HepG2 (cell line): ENCODE measurements around the gene ASIC5. TPM values are rescaled to one million over a fixed set of nuclear protein-coding genes. Genes with fewer than 3 reads are reported as not detected.

Source experiments
- ATAC-seq: fragments of 200-7000 bp; cut with Tn5 transposase; 3 replicates; pipeline ENCODE4 v1.9.1; 2020; ENCODE audit warnings: mild to moderate bottlenecking, moderate library complexity
- BruUV-seq: library from RNA; stranded (reverse); fragments of 400-500 nt; replicated peaks from 2 replicates; lab custom pipeline; 2021; lab: Mats Ljungman, UMichigan
- CTCF ChIA-PET: fragments of 300-600 bp; formaldehyde crosslinking; extraction: SDS; loops from one replicate; lab custom pipeline; 2021; ENCODE audit warnings: low total read pairs, inconsistent platforms, low intra/inter-chr PET ratio; lab: Yijun Ruan, JAX
- POLR2A ChIA-PET: fragments of 350-600 bp; sonication (Branson Sonifier 250); formaldehyde crosslinking; loops from one replicate; lab custom pipeline; 2020; ENCODE audit warnings: antibody characterized with exemption, inconsistent platforms; lab: Yijun Ruan, JAX
- DNase-seq: peaks from one replicate; pipeline ENCODE4 v3.0.0-alpha.2; 2015; ENCODE audit warnings: low spot score
- FAIRE-seq: peaks from 3 replicates; lab custom pipeline; 2011; peaks lifted over from hg19 to GRCh38; lab: Jason Lieb, UNC
- H2AFZ ChIP-seq: one replicate; pipeline ENCODE4 v1.6.1; 2011; ENCODE audit warnings: low read length, inconsistent platforms
- H3K27ac ChIP-seq: fragments of 300-600 bp; 3 replicates; pipeline ENCODE4 v1.8.0; 2011; ENCODE audit warnings: mixed run types, mild to moderate bottlenecking, mixed read lengths, low read length, inconsistent platforms; ENCODE audit not compliant: insufficient read depth; ENCODE audit errors: extremely low read length
- H3K27me3 ChIP-seq, 2 experiments: fragments of 200-600 bp in 1 of 2; 2 replicates in 1 of 2; 3 replicates in 1 of 2; pipeline versions ENCODE4 v1.6.0 to v1.8.0; 2011; ENCODE audit warnings: low read length in 2 of 2, mild to moderate bottlenecking in 2 of 2, moderate library complexity in 2 of 2, inconsistent platforms in 1 of 2; ENCODE audit not compliant: insufficient read depth in 2 of 2, control insufficient read depth in 1 of 2
- H3K36me3 ChIP-seq, 2 experiments: fragments of 200-600 bp in 1 of 2; replicated peaks in 1 of 2; 2 replicates in 1 of 2; 3 replicates in 1 of 2; pipeline versions ENCODE4 v1.5.1 to v1.8.0; 2011; ENCODE audit warnings: low read length in 2 of 2, inconsistent platforms in 1 of 2; ENCODE audit not compliant: insufficient read depth in 2 of 2, control insufficient read depth in 1 of 2
- H3K4me1 ChIP-seq: 2 replicates; pipeline ENCODE4 v1.5.1; 2012; ENCODE audit warnings: low read length, inconsistent platforms; ENCODE audit not compliant: insufficient read depth
- H3K4me2 ChIP-seq: 2 replicates; pipeline ENCODE4 v1.6.0; 2011; ENCODE audit warnings: low read depth, low read length, inconsistent platforms
- H3K4me3 ChIP-seq, 3 experiments: fragments of 200-600 bp in 1 of 3; sonication (generic), shearing (Covaris generic) in 1 of 3; replicated peaks in 1 of 3; 2 replicates each; pipeline ENCODE4 v1.5.1; 2011 to 2016; ENCODE audit warnings: low read length in 3 of 3, inconsistent platforms in 2 of 3, low read depth in 2 of 3, mild to moderate bottlenecking in 2 of 3, control low read depth in 1 of 3, mixed read lengths in 1 of 3; ENCODE audit not compliant: insufficient read depth in 1 of 3
- H3K79me2 ChIP-seq: one replicate; pipeline ENCODE4 v1.6.1; 2011; ENCODE audit warnings: low read length, inconsistent platforms; ENCODE audit not compliant: insufficient read depth
- H3K9ac ChIP-seq: 2 replicates; pipeline ENCODE4 v1.6.0; 2011; ENCODE audit warnings: mild to moderate bottlenecking, low read depth, low read length, inconsistent platforms; ENCODE audit not compliant: insufficient read depth
- H3K9me3 ChIP-seq: 2 replicates; pipeline ENCODE4 v1.5.1; 2012; ENCODE audit warnings: mild to moderate bottlenecking, low read length
- H4K20me1 ChIP-seq: 2 replicates; pipeline ENCODE4 v1.6.0; 2011; ENCODE audit warnings: inconsistent platforms, mild to moderate bottlenecking, low read length, moderate library complexity; ENCODE audit not compliant: insufficient read depth
- FOXJ3 ChIP-seq: sonication (generic); formaldehyde crosslinking; IDR thresholded peaks from 2 replicates; pipeline ENCODE4 v1.4.0; 2020; ENCODE audit warnings: missing genetic modification reagents, mild to moderate bottlenecking, borderline replicate concordance
- FOXP1 ChIP-seq, 2 experiments: fragments of 450-650 bp in 1 of 2; IDR thresholded peaks; 2 replicates each; pipeline ENCODE4 v1.6.1; 2017 to 2018; ENCODE audit warnings: antibody characterized with exemption in 1 of 2
- GABPB1 ChIP-seq: IDR thresholded peaks from 2 replicates; pipeline ENCODE4 v1.6.1; 2016; ENCODE audit warnings: mild to moderate bottlenecking, missing genetic modification reagents, moderate library complexity, missing compliant biosample characterization
- JDP2 ChIP-seq: sonication (generic); formaldehyde crosslinking; IDR thresholded peaks from 2 replicates; pipeline ENCODE4 v1.8.1; 2022; ENCODE audit warnings: missing genetic modification reagents, borderline replicate concordance
- KLF11 ChIP-seq: IDR thresholded peaks from 2 replicates; pipeline ENCODE4 v1.6.1; 2016; ENCODE audit warnings: missing compliant biosample characterization
- MAFF ChIP-seq: IDR thresholded peaks from 2 replicates; pipeline ENCODE4 v1.6.1; 2011; ENCODE audit warnings: low read depth, low read length, improper control_type of control experiment
- MAFK ChIP-seq, 2 experiments: IDR thresholded peaks in 1 of 2; conservative IDR thresholded peaks in 1 of 2; 2 replicates each; pipeline ENCODE4 v1.6.1; 2011; ENCODE audit warnings: improper control_type of control experiment in 2 of 2, low read length in 2 of 2
- PCBP1 ChIP-seq: fragments of 200-400 bp; formaldehyde crosslinking; IDR thresholded peaks from 2 replicates; pipeline ENCODE4 v1.6.1; 2017; ENCODE audit warnings: mild to moderate bottlenecking, low read depth, low read length, borderline replicate concordance
- SMARCE1 ChIP-seq: fragments of 450-650 bp; IDR thresholded peaks from 2 replicates; pipeline ENCODE4 v1.6.1; 2017; ENCODE audit warnings: borderline replicate concordance
- SP1 ChIP-seq, 2 experiments: fragments of 450-650 bp in 1 of 2; sonication (generic) in 1 of 2; formaldehyde crosslinking in 1 of 2; IDR thresholded peaks; 2 replicates each; pipeline versions ENCODE4 v1.4.0 to v1.6.1; 2016 to 2020; ENCODE audit warnings: missing genetic modification reagents in 1 of 2
- STAG1 ChIP-seq: sonication (generic); formaldehyde crosslinking; IDR thresholded peaks from 2 replicates; pipeline ENCODE4 v1.4.0; 2020; ENCODE audit warnings: missing genetic modification reagents
- ZC3H4 ChIP-seq: sonication (generic); formaldehyde crosslinking; IDR thresholded peaks from 2 replicates; pipeline ENCODE4 v1.4.0; 2020; ENCODE audit warnings: missing genetic modification reagents, borderline replicate concordance
- ZNF3 ChIP-seq: IDR thresholded peaks from 2 replicates; pipeline ENCODE4 v1.7.0; 2017; ENCODE audit warnings: inconsistent platforms
- ZNF768 ChIP-seq: sonication (generic); formaldehyde crosslinking; IDR thresholded peaks from 2 replicates; pipeline ENCODE4 v1.4.0; 2020; ENCODE audit warnings: missing genetic modification reagents
- ZNF792 ChIP-seq: IDR thresholded peaks from 2 replicates; pipeline ENCODE4 v1.6.1; 2016
- WGBS: methylation state at CpG from one replicate; pipeline ENCODE4 v1.1.6; 2017; ENCODE audit warnings: low lambda C conversion rate; 5-methylcytosine and 5-hydroxymethylcytosine counted together
- in situ Hi-C: cut with HindIII; loops from 2 replicates; pipeline ENCODE4 v1.10.0; 2017; ENCODE audit warnings: low pct_unique_long_range_greater_than_20kb; ENCODE audit not compliant: extremely low pct_ligation_motif_present
- intact Hi-C: fragments of 100-400 bp; cut with micrococcal nuclease; formaldehyde crosslinking; loops from one replicate; pipeline ENCODE4 v1.10.0; 2022; ENCODE audit not compliant: unreplicated experiment
- polyA plus RNA-seq, 8 experiments: library from polyadenylated mRNA; depleted of rRNA in 3 of 8; stranded (reverse) in 7 of 8; unstranded in 1 of 8; fragments of >200 nt; fragmentation: Illumina TruSeq in 4 of 8; extraction: Trizol in 4 of 8; gene quantifications; 2 replicates each; pipeline versions ENCODE4 v1.2.1 to v1.2.3, GENCODE V29; 2011 to 2016; ENCODE audit warnings: low read depth in 4 of 8, missing spikeins in 1 of 8, mixed read lengths in 1 of 8; ENCODE audit not compliant: insufficient read depth in 1 of 8
- total RNA-seq, 5 experiments: library from RNA; depleted of rRNA; stranded (reverse); fragments of >200 nt; fragmentation: Illumina TruSeq; extraction: Trizol; gene quantifications; 2 replicates each; pipeline ENCODE4 v1.2.3, GENCODE V29; 2016; ENCODE audit warnings: low read depth in 1 of 5
- TF ChIP-seq, protein P1 (sequence below): sonication (generic); IDR thresholded peaks from 2 replicates; pipeline ENCODE4 v1.6.1; 2016; ENCODE audit warnings: low read depth, borderline replicate concordance
- TF ChIP-seq, protein P2 (sequence below): IDR thresholded peaks from 2 replicates; pipeline ENCODE4 v1.6.1; 2012; ENCODE audit warnings: low read depth, low read length, improper control_type of control experiment

Gene ASIC5
- total and polyA plus RNA-seq, 2 of the 13 experiments (the other 11 are each of a cell fraction or from before 2014, with no cell fraction given), result not detected

DNA sequence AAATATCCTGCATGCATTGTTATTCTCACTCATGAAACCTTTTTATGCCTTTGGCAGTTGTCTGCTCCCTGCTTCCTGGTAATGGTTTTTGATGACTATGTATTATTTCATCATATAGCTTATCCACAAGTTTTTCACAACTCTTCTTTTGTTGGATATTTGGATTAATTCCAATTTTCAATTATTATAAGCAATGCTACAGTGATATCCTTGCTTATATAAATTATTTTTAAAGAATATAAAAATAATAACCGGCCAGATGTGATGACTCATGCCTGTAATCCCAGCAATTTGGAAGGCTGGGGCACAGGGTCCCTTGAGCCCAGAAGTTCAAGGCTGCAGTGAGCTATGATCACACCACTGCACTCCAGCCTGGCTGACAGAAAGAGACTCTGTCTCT lies 47.0 kb downstream of the ASIC5 start:
- BruUV-seq, result no TSS peak
- Histone ChIP-seq H3K4me1 (no peaks in the 10 kb centered on the region), H2AFZ (no peak overlapping the region), H3K9me3 (no peaks in the 10 kb centered on the region), H3K79me2 (no peaks in the 10 kb centered on the region), H3K36me3 (no peaks in the 10 kb centered on the region), H3K9ac (no peak overlapping the region), H3K27me3 (no peaks in the 10 kb centered on the region), H3K27ac (no peak overlapping the region), H3K4me2 (no peak overlapping the region), H3K4me3 (no peak overlapping the region), H4K20me1 (no peaks in the 10 kb centered on the region)
- intact Hi-C loops, result no loop called here
- DNase-seq (no peak), ATAC-seq (no peak), FAIRE-seq (no peak)
- in situ Hi-C loops, result no loop called here
- ChIA-PET POLR2A (no interaction called here), CTCF (no interaction called here)
- peak; percentile 69 for TF ChIP-seq MAFF
- TF ChIP-seq MAFK (conservative IDR thresholded peaks at IDR 0.05 in 1 of 2, IDR thresholded peaks at IDR 0.05 in 1 of 2; ENCODE audit: low read length in 2 of 2), result peak; percentile 66 to 75; a peak in 3 of 4 replicates
- TF ChIP-seq JDP2, result no peak
- WGBS, result 0% methylated on average over 1 of the region's 1 CpG

DNA sequence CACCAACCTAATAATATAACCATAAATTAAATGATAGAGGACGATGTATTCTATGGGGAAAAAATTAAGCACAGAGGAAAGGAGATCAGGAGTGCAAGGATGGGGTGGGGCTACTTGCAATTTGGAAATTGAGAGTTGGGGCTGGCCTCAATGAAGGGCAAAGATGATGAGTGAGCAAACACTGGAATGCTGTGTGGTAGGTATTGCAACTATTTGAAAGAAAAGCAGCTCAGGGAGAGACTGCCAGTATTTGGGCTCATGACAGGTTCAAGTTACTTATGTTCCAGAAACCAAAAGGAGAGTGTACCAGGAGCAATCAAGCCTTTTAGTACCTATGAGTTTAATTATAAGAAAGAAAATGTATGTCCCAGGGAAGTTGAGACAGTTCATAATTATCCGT lies 47.4 kb downstream of the ASIC5 start:
- no peaks in the 10 kb centered on the region for H3K79me2 ChIP-seq
- no peak overlapping the region for H3K4me3 ChIP-seq
- H3K9ac ChIP-seq, result no peak overlapping the region
- ChIA-PET POLR2A (no interaction called here), CTCF (no interaction called here)
- TF ChIP-seq, protein P1, sequence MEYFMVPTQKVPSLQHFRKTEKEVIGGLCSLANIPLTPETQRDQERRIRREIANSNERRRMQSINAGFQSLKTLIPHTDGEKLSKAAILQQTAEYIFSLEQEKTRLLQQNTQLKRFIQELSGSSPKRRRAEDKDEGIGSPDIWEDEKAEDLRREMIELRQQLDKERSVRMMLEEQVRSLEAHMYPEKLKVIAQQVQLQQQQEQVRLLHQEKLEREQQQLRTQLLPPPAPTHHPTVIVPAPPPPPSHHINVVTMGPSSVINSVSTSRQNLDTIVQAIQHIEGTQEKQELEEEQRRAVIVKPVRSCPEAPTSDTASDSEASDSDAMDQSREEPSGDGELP, result no peak
- TF ChIP-seq, protein P2, sequence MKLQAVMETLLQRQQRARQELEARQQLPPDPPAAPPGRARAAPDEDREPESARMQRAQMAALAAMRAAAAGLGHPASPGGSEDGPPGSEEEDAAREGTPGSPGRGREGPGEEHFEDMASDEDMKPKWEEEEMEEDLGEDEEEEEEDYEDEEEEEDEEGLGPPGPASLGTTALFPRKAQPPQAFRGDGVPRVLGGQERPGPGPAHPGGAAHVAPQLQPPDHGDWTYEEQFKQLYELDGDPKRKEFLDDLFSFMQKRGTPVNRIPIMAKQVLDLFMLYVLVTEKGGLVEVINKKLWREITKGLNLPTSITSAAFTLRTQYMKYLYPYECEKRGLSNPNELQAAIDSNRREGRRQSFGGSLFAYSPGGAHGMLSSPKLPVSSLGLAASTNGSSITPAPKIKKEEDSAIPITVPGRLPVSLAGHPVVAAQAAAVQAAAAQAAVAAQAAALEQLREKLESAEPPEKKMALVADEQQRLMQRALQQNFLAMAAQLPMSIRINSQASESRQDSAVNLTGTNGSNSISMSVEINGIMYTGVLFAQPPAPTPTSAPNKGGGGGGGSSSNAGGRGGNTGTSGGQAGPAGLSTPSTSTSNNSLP, result no peak
- TF ChIP-seq GABPB1 (CRISPR knock-in tag), result no peak
- no peak for TF ChIP-seq FOXP1 (IDR thresholded peaks at IDR 0.05)
- no peak for TF ChIP-seq FOXP1 (CRISPR knock-in tag; IDR thresholded peaks at IDR 0.05)
- no peak for TF ChIP-seq ZNF768 (CRISPR knock-in tag)
- no peak for TF ChIP-seq ZC3H4 (CRISPR knock-in tag)
- TF ChIP-seq PCBP1, result no peak
- TF ChIP-seq SMARCE1, result no peak
- TF ChIP-seq KLF11 (CRISPR knock-in tag), result no peak
- TF ChIP-seq FOXJ3, result no peak
- TF ChIP-seq ZNF3 (CRISPR knock-in tag), result no peak
- TF ChIP-seq ZNF792 (CRISPR knock-in tag), result no peak
- TF ChIP-seq STAG1 (CRISPR knock-in tag), result no peak
- TF ChIP-seq SP1 (IDR thresholded peaks at IDR 0.05), result no peak
- TF ChIP-seq SP1 (CRISPR knock-in tag; IDR thresholded peaks at IDR 0.05), result no peak
- H3K27ac ChIP-seq, result no peak overlapping the region
- no peaks in the 10 kb centered on the region for H3K4me1 ChIP-seq
- no peak for FAIRE-seq
- no peaks in the 10 kb centered on the region for H3K27me3 ChIP-seq
- intact Hi-C loops, result no loop called here
- in situ Hi-C loops, result no loop called here
- H3K4me2 ChIP-seq, result no peak overlapping the region
- H3K36me3 ChIP-seq, result no peaks in the 10 kb centered on the region
- DNase-seq, result no peak
- H4K20me1 ChIP-seq, result no peaks in the 10 kb centered on the region
- H3K9me3 ChIP-seq, result no peaks in the 10 kb centered on the region
- ATAC-seq, result no peak
- WGBS, result 50% methylated on average over 2 of the region's 2 CpGs
- H2AFZ ChIP-seq, result no peak overlapping the region
- BruUV-seq, result no TSS peak
